COLO668 (cell line): ENCODE data around the gene CFAP57.

Experiments used
- DNase-seq: peaks from one replicate; lab custom pipeline; 2025; ENCODE audit not compliant: unreplicated experiment; lab: John Stamatoyannopoulos, UW

Gene CFAP57

GRCh38 chr1:43225168-43225567, 53.0 kb downstream of the CFAP57 start:
- DNase-seq: no peak

DNA sequence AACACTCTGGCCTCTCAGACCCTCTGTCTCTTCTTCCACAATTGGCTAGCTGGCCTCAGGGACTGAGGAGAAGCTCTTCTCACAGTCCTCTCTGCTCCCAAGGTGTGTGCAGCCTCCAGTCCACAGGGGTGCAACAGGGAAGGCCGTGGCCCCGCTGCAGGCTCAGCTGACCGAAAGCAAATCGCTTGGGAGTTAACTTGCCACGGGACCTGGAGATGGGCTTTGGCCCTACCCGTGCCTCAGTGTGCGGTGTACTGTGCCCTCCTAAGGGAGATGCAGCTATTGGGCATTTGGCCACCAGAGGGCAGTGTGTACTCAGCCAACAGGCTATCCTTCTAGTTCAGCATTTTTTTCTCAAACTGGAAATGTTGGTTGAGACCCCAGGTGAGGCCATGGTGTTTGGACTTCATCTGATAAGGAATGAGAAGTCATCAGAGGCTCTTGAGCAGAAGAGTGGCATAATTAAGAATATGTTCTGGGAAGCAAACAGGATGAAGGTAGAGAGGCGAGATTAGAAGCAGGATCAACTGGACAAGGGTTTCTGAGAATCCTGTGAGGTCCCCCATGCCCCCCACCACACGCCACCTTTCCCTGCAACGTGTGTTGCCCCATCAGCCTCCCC, 55.1 kb downstream of the CFAP57 start:
- peak; percentile 89 for DNase-seq

- no peak for DNase-seq
Measured at GRCh38 chr1:43229826-43230780, 58.0 kb downstream of the CFAP57 start.

DNA sequence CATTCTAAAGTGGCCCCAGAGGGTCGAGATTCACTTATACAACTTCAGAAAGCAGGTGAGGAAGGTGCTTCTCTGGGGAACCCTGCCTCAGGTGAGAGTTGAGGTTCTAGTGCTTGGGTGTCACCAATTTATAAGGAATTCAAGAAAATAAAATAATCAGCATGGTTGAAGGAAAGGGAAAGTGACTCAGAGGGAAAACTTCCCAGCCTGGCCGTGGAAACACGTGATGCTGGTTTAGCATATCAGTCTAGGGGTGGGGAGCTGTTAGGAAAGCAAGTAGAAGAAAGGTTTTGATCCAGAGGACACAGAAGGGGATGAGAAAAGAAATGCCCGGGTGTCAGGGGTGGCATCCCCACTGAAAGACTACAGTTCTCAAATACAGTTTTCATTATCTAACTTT, 59.9 kb downstream of the CFAP57 start:
- no peak for DNase-seq

GRCh38 chr1:43232482-43232881, 60.4 kb downstream of the CFAP57 start:
- no peak for DNase-seq

DNA sequence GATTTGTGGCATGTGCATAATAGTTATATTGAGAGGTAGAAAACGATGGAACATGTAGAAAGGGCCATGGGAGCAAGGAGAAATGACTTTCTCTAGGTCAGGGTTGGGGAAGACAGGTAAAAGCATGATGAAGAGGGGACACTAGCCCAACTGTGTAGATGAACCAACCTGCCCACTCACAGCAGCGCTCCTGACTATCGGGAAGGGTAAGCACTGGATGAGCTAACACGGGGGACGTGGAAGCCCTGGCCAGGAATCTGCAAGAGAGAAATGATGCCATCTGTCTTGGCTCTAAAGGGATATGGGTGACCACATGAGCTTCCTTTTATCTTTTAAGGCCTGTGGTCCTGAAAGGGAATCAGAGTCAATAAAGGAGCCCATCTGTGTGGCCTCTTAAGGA, 61.5 kb downstream of the CFAP57 start:
- no peak for DNase-seq

DNA sequence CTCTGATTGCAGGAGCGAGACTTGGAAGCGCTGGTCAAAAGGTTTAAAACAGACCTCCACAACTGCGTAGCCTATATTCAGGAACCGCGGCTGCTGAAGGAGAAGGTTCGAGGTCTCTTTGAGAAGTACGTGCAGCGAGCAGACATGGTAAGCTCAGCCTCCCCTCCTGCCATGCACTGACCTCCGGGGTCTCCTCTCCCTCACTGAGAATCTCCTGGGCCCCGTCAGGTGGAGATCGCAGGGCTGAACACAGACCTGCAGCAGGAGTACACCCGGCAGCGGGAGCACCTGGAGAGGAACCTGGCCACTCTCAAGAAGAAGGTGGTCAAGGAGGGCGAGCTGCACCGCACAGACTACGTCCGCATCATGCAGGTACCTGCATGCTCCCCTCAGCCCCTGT, 62.1 kb downstream of the CFAP57 start:
- DNase-seq: no peak

DNA sequence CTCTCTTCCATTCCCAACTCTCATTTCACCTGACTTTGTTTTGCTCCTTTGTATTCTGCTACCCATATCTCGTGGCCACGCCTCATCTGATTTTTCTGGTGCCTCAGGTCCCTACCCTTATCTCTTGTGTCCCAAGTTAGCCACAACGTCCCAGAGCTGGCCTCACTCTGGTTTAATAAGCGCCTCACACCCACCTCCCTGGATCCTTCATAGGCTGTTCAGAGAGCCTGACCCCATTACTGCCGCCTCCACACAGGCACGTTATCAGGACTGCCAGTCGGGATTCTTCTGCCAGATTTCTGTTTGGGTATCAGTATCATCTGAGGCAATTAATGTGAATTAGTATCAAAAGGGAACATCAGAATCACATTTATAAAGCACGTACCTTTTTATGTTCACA, 62.9 kb downstream of the CFAP57 start:
- no peak for DNase-seq

- no peak for DNase-seq
Measured at GRCh38 chr1:43235451-43236121, 63.5 kb downstream of the CFAP57 start.

- no peak for DNase-seq
Measured at GRCh38 chr1:43237121-43237520, 65.0 kb downstream of the CFAP57 start.

- DNase-seq: peak; percentile 85
Measured at GRCh38 chr1:43238085-43238484, 66.0 kb downstream of the CFAP57 start.

DNA sequence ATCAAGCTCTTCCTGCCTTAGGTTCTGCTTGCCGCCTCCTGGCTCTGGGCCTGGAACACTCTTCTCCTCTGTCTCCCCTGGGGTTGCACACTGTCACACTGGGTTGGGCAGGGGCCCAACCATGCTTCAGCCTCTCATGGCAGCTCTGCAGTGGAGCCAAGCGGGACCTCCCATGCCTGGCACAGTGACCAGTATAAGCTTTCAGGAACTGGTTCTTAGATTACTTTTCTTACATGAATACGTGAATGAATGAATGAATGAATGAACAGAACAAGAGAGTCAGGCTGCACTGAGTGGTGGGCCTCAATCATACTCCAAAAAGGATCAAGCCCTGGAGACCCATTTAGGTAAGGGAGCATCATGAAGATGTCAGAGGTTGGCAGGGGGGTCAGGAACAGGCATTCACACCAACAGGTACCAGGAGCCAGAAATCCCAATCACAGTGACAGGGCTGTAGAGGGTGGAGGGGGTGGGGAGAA, 66.9 kb downstream of the CFAP57 start:
- no peak for DNase-seq

GRCh38 chr1:43239484-43239883, 67.4 kb downstream of the CFAP57 start:
- no peak for DNase-seq

- no peak for DNase-seq
Measured at GRCh38 chr1:43241413-43241836, 69.3 kb downstream of the CFAP57 start.

- DNase-seq: no peak
Measured at GRCh38 chr1:43243299-43243698, 71.2 kb downstream of the CFAP57 start.

DNA sequence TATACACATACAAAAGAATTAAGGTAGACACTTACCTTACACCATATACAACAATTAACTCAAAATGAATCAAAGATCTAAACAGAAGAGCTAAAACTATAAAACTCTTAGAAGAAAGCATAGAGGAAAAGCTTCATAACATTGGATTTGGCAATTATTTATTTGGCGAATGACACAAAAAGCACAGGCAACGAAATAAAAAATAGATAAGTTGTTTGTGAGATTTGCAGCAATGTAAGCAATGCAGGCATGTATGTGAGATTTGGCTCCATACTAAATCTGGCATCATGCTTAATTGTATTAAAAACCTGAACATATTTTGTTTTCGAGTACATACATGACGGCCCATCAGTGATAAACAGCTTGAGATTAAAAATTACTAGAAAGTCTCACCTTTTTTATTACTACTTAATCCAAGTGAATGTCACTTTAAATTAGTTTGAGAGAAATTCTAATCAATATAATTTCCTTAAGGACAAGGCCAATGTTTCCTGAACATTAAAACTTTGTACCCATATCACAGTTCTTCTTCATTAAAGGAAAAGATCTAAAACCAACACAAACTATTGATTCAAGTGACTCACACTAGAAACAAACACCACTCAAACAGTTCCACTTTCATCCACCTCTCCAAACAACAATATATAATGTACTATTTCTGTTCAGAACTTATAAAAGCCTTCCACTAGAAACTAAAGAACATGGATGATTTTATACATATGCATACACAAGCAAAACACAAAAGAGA, 74.5 kb downstream of the CFAP57 start:
- no peak for DNase-seq

GRCh38 chr1:43247256-43247921, 75.3 kb downstream of the CFAP57 start:
- DNase-seq: no peak

- no peak for DNase-seq
Measured at GRCh38 chr1:43250351-43250761, 78.2 kb downstream of the CFAP57 start.

- DNase-seq: no peak
Measured at GRCh38 chr1:43251024-43251423, 78.9 kb downstream of the CFAP57 start.

- no peak for DNase-seq
Measured at GRCh38 chr1:43252225-43252624, 80.1 kb downstream of the CFAP57 start.
